HepG2 (cell line): ENCODE data around the gene ZNF322. TPM values are rescaled to one million over a fixed set of nuclear protein-coding genes. Genes with fewer than 3 reads are reported as not detected.

Experiments
- AGO1 ChIP-seq: fragments of 200-400 bp; formaldehyde crosslinking; IDR thresholded peaks from 2 replicates; pipeline ENCODE4 v1.6.1; 2017; ENCODE audit warnings: mild to moderate bottlenecking, low read depth, low read length, moderate library complexity; ENCODE audit not compliant: poor library complexity, severe bottlenecking
- BRF2 ChIP-seq: sonication (generic); formaldehyde crosslinking; IDR thresholded peaks from 2 replicates; pipeline ENCODE4 v1.8.1; 2022; ENCODE audit warnings: mild to moderate bottlenecking, missing genetic modification reagents
- CENPT ChIP-seq: sonication (generic); formaldehyde crosslinking; IDR thresholded peaks from 2 replicates; pipeline ENCODE4 v1.8.0; 2022; ENCODE audit warnings: low read depth, mild to moderate bottlenecking, moderate library complexity, missing genetic modification reagents
- GLI4 ChIP-seq: sonication (generic); formaldehyde crosslinking; IDR thresholded peaks from 2 replicates; pipeline ENCODE4 v1.5.1; 2020; ENCODE audit warnings: missing genetic modification reagents, mild to moderate bottlenecking, moderate library complexity, borderline replicate concordance
- HNF1A ChIP-seq, 2 experiments: sonication (generic) in 1 of 2; formaldehyde crosslinking in 1 of 2; IDR thresholded peaks; 2 replicates each; pipeline versions ENCODE4 v1.4.0 to v1.6.1; 2016 to 2020; ENCODE audit warnings: borderline replicate concordance in 1 of 2, low read depth in 1 of 2, mild to moderate bottlenecking in 1 of 2, missing genetic modification reagents in 1 of 2
- KLF6 ChIP-seq: IDR thresholded peaks from 2 replicates; pipeline ENCODE4 v1.8.0; 2016; ENCODE audit warnings: missing biosample characterization, missing genetic modification reagents
- NR0B2 ChIP-seq: sonication (generic); formaldehyde crosslinking; IDR thresholded peaks from 2 replicates; pipeline ENCODE4 v1.4.0; 2020; ENCODE audit warnings: mild to moderate bottlenecking, missing genetic modification reagents
- PHF8 ChIP-seq: sonication (generic); formaldehyde crosslinking; IDR thresholded peaks from 2 replicates; pipeline ENCODE4 v1.5.0; 2020; ENCODE audit warnings: missing genetic modification reagents
- SALL1 ChIP-seq: sonication (generic); formaldehyde crosslinking; IDR thresholded peaks from 2 replicates; pipeline ENCODE4 v1.8.0; 2022; ENCODE audit warnings: mild to moderate bottlenecking, missing genetic modification reagents
- ZBTB33 ChIP-seq: sonication (generic); formaldehyde crosslinking; IDR thresholded peaks from 2 replicates; pipeline ENCODE4 v1.4.0; 2020; ENCODE audit warnings: missing genetic modification reagents
- ZNF280B ChIP-seq: sonication (generic); formaldehyde crosslinking; IDR thresholded peaks from 2 replicates; pipeline ENCODE4 v1.5.0; 2020; ENCODE audit warnings: missing genetic modification reagents, mild to moderate bottlenecking, borderline replicate concordance
- ZNF281 ChIP-seq: sonication (generic); formaldehyde crosslinking; IDR thresholded peaks from 2 replicates; pipeline ENCODE4 v1.4.0; 2020; ENCODE audit warnings: missing genetic modification reagents, borderline replicate concordance
- ZNF382 ChIP-seq: sonication (generic); formaldehyde crosslinking; IDR thresholded peaks from 2 replicates; pipeline ENCODE4 v1.5.0; 2020; ENCODE audit warnings: missing genetic modification reagents, mild to moderate bottlenecking, borderline replicate concordance
- ZNF441 ChIP-seq: sonication (generic); formaldehyde crosslinking; IDR thresholded peaks from 2 replicates; pipeline ENCODE4 v1.7.0; 2021; ENCODE audit warnings: missing genetic modification reagents, borderline replicate concordance
- ZNF543 ChIP-seq: sonication (generic); formaldehyde crosslinking; IDR thresholded peaks from 2 replicates; pipeline ENCODE4 v1.4.0; 2020; ENCODE audit warnings: mild to moderate bottlenecking, missing genetic modification reagents
- polyA plus RNA-seq, 8 experiments: library from polyadenylated mRNA; depleted of rRNA in 3 of 8; stranded (reverse) in 7 of 8; unstranded in 1 of 8; fragments of >200 nt; fragmentation: Illumina TruSeq in 4 of 8; extraction: Trizol in 4 of 8; gene quantifications; 2 replicates each; pipeline versions ENCODE4 v1.2.1 to v1.2.3, GENCODE V29; 2011 to 2016; ENCODE audit warnings: low read depth in 4 of 8, missing spikeins in 1 of 8, mixed read lengths in 1 of 8; ENCODE audit not compliant: insufficient read depth in 1 of 8
- total RNA-seq, 5 experiments: library from RNA; depleted of rRNA; stranded (reverse); fragments of >200 nt; fragmentation: Illumina TruSeq; extraction: Trizol; gene quantifications; 2 replicates each; pipeline ENCODE4 v1.2.3, GENCODE V29; 2016; ENCODE audit warnings: low read depth in 1 of 5

The ZNF322 gene
- total and polyA plus RNA-seq, 2 of the 13 experiments (the other 11 are each of a cell fraction or from before 2014, with no cell fraction given), result 8.3 to 22.8 TPM

GRCh38 chr6:26595669-26596269 lies 63.8 kb downstream of the ZNF322 start (continued):
- TF ChIP-seq ZBTB33 (CRISPR knock-in tag) (peak; percentile 96), ZNF280B (CRISPR knock-in tag) (peak; percentile 83; the same call in 1 of the 2 replicates), AGO1 (no peak), SALL1 (CRISPR knock-in tag) (peak; percentile 95), NR0B2 (CRISPR knock-in tag) (no peak), ZNF281 (CRISPR knock-in tag) (0 out of 2 replicates have a peak, but pooled peaks have one; percentile 15), ZNF382 (CRISPR knock-in tag) (no peak), BRF2 (no peak), CENPT (CRISPR knock-in tag) (no peak), PHF8 (CRISPR knock-in tag) (peak; percentile 68), ZNF441 (CRISPR knock-in tag) (peak; percentile 83), KLF6 (CRISPR knock-in tag) (peak; percentile 80), GLI4 (CRISPR knock-in tag) (no peak), HNF1A (IDR thresholded peaks at IDR 0.05; ENCODE audit: low read depth) (no peak), HNF1A (CRISPR knock-in tag; IDR thresholded peaks at IDR 0.05; ENCODE audit: borderline replicate concordance) (peak; percentile 49; the same call in 1 of the 2 replicates), ZNF543 (CRISPR knock-in tag) (no peak)
